Measurements from ENCODE around the gene TXNRD3. TPM values are rescaled to one million over a fixed set of nuclear protein-coding genes. Genes with fewer than 3 reads are reported as not detected.
A peak's percentile ranks its signal among the peaks of the same experiment; 100 is the strongest.

Gene TXNRD3
- total and polyA plus RNA-seq, 5 donors from 2014 or later, result 0.22 to 0.81 (median 0.66) TPM

DNA sequence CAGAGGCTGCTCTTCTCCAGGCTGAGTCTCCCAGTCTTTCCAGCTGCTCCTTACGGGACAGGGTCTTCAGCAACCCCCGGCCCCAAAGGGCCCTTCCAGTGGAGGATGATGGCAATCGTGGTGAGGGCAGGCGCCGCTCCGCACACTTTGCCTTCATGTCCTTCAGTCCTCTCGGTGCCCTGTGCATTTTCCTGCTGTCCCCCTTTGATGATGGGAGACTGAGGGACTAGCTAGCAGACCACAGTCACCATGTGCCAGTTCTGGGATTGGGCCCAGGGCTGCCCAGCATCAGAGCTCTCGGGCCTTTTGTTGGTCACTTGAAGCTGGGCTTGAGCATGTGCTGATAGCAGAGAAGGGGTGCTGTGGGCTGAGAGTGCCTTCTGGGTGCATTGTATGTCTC is 8.8 kb upstream of the TXNRD3 start:
- ATAC-seq (ENCODE audit: low read depth in 2 of 2), result no peak
- no peaks in the 10 kb centered on the region for H3K27me3 Mint-ChIP-seq
- no peaks in the 10 kb centered on the region for H3K4me1 Mint-ChIP-seq
- Histone ChIP-seq H3K9me3 (ENCODE audit: control insufficient read depth in 2 of 2, low read length in 2 of 2) (no peaks in the 10 kb centered on the region), H3K36me3 (ENCODE audit: control insufficient read depth, insufficient read depth, low read length) (no peaks in the 10 kb centered on the region), H3K27ac (ENCODE audit: insufficient read depth, low read length, poor library complexity, severe bottlenecking) (no peak overlapping the region), H3K27me3 (ENCODE audit: control insufficient read depth, insufficient read depth, low read length) (no peaks in the 10 kb centered on the region), H3K4me3 (ENCODE audit: low read depth, low read length) (no peak overlapping the region), H3K4me1 (ENCODE audit: control insufficient read depth, insufficient read depth, low read length, poor library complexity, severe bottlenecking) (no peaks in the 10 kb centered on the region)
- H3K36me3 Mint-ChIP-seq, result no peaks in the 10 kb centered on the region
- DNase-seq, result no peak
- no peak overlapping the region for H3K4me3 Mint-ChIP-seq
- no peak overlapping the region for H3K27ac Mint-ChIP-seq
- H3K9me3 Mint-ChIP-seq, result no peaks in the 10 kb centered on the region

- H3K4me3 Mint-ChIP-seq, result no peak overlapping the region
- H3K27me3 ChIP-seq (ENCODE audit: control insufficient read depth, insufficient read depth, low read length), result no peaks in the 10 kb centered on the region
- H3K27me3 Mint-ChIP-seq, result no peaks in the 10 kb centered on the region
- no peak overlapping the region for H3K27ac Mint-ChIP-seq
- no peaks in the 10 kb centered on the region for H3K9me3 ChIP-seq (ENCODE audit: control insufficient read depth in 2 of 2, low read length in 2 of 2)
- DNase-seq, result no peak
- no peaks in the 10 kb centered on the region for H3K36me3 ChIP-seq (ENCODE audit: control insufficient read depth, insufficient read depth, low read length)
- no peak for ATAC-seq (ENCODE audit: low read depth in 2 of 2)
- no peaks in the 10 kb centered on the region for H3K9me3 Mint-ChIP-seq
- H3K4me1 ChIP-seq (ENCODE audit: control insufficient read depth, insufficient read depth, low read length, poor library complexity, severe bottlenecking), result no peaks in the 10 kb centered on the region
- H3K4me3 ChIP-seq (ENCODE audit: low read depth, low read length), result no peak overlapping the region
- H3K4me1 Mint-ChIP-seq, result no peaks in the 10 kb centered on the region
- no peak overlapping the region for H3K27ac ChIP-seq (ENCODE audit: insufficient read depth, low read length, poor library complexity, severe bottlenecking)
- no peaks in the 10 kb centered on the region for H3K36me3 Mint-ChIP-seq
These were observed 8.3 kb upstream of the TXNRD3 start for GRCh38 chr3:126663257-126663656.

DNA sequence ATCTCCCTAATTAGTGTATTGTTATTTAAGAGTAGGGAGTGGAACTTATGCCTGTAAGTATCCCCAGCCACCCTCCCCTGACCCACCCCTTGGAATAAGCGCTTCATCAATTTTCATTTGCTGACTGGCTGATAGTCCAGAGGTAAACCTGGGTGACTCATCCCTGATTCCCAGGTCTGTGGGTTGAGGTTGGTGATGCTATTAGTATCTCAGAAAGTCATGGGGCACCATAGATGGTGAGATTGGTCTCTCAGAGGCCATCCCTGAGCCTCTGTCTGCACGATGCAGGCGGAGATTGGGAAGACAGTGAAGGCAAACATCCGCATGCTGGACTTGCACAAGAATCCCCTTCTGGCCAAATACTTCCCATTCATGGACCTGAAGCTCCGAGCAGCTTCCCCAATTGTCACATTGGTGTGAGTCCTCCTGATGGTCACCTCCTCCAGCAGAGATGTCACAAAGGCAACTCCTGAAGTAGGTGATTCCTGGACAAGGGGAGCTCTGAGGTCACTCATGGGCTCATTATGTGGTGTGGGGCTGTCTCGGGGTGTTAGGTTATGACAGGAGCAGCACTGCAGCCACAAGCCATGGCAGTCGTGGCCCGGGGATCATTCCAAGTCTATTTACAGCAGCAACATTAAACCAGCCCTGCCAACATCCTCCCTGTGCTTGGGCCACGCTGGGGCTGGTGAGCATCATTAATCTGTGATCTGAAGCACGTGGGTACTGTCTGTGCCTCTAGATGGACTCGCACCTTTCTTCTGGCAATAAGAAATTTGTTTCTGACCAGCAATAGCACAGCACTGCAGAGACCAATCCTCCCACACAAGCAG is 6.8 kb upstream of the TXNRD3 start:
- Histone ChIP-seq H3K27me3 (ENCODE audit: control insufficient read depth, insufficient read depth, low read length) (no peaks in the 10 kb centered on the region), H3K27ac (ENCODE audit: insufficient read depth, low read length, poor library complexity, severe bottlenecking) (no peak overlapping the region), H3K4me1 (ENCODE audit: control insufficient read depth, insufficient read depth, low read length, poor library complexity, severe bottlenecking) (no peaks in the 10 kb centered on the region), H3K4me3 (ENCODE audit: low read depth, low read length) (no peak overlapping the region), H3K36me3 (ENCODE audit: control insufficient read depth, insufficient read depth, low read length) (no peaks in the 10 kb centered on the region), H3K9me3 (ENCODE audit: control insufficient read depth in 2 of 2, low read length in 2 of 2) (no peaks in the 10 kb centered on the region)
- H3K27ac Mint-ChIP-seq, result no peak overlapping the region
- no peak for ATAC-seq (ENCODE audit: low read depth in 2 of 2)
- H3K27me3 Mint-ChIP-seq, result peaks cover 4% of the 10 kb centered on the region
- no peaks in the 10 kb centered on the region for H3K36me3 Mint-ChIP-seq
- H3K4me1 Mint-ChIP-seq, result no peaks in the 10 kb centered on the region
- no peak overlapping the region for H3K4me3 Mint-ChIP-seq
- no peak for DNase-seq
- no peaks in the 10 kb centered on the region for H3K9me3 Mint-ChIP-seq

DNA sequence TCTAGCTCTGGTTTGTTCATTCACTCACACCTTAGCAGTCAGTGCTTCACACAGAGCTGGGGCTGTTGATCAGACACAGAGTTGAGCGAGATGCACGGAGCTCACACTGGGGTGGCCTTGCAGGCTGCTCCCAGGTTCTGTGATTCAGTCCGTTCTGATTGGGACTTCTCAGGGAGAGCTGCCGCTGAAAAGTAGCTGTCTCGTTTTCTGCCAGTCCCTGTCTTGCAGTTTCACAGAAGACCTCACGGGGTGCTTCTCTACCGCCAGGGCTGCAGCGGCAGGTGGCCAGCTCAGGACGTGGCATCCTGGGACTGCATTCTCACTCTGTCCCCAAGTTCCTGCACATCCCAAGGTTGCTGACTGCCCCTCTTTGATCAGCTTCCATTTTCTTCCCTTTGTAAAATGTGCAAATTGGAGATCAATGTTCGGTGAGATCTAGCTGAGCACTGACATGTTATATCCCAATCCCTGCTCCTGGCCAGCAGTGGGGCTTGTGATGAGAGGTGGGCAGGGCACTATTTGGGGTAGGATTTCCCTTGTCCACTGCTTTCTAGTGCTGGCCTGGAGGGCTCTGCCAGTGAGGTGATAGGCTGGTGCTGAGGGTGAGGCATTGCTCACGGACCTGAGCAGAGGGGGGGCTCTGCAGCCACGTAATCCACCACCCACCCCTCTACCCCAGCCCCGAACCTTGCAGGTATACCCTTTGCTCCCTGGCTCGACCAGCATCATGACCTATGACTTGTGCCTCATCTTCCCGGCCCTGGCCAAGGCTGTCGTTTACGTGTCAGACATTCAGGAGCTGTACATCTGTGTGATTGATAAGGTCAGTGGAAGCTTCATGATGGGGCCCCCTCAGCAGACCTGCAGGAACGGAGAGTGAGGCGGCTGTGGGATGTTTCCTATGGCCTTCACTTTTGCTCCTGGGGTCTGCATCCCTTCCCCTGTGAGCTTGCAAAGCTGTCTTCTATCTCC is 5.3 kb upstream of the TXNRD3 start:
- no peaks in the 10 kb centered on the region for H3K9me3 ChIP-seq (ENCODE audit: control insufficient read depth in 2 of 2, low read length in 2 of 2)
- H3K4me1 Mint-ChIP-seq, result peaks cover 0 to under 1% (median 0%) of the 10 kb centered on the region in 4 donors
- ATAC-seq (ENCODE audit: low read depth in 2 of 2) (no peak), DNase-seq (no peak)
- no peaks in the 10 kb centered on the region for H3K9me3 Mint-ChIP-seq
- no peak overlapping the region for H3K27ac Mint-ChIP-seq
- H3K36me3 Mint-ChIP-seq, result no peaks in the 10 kb centered on the region
- peaks cover under 1% of the 10 kb centered on the region for H3K4me1 ChIP-seq (ENCODE audit: control insufficient read depth, insufficient read depth, low read length, poor library complexity, severe bottlenecking)
- no peak overlapping the region for H3K27ac ChIP-seq (ENCODE audit: insufficient read depth, low read length, poor library complexity, severe bottlenecking)
- no peak overlapping the region for H3K4me3 ChIP-seq (ENCODE audit: low read depth, low read length)
- H3K4me3 Mint-ChIP-seq, result no peak overlapping the region
- H3K27me3 ChIP-seq (ENCODE audit: control insufficient read depth, insufficient read depth, low read length), result peaks cover 3% of the 10 kb centered on the region
- no peaks in the 10 kb centered on the region for H3K36me3 ChIP-seq (ENCODE audit: control insufficient read depth, insufficient read depth, low read length)
- H3K27me3 Mint-ChIP-seq, result peaks cover 9% of the 10 kb centered on the region

GRCh38 chr3:126658584-126658983 is 3.7 kb upstream of the TXNRD3 start:
- Histone ChIP-seq H3K36me3 (ENCODE audit: control insufficient read depth, insufficient read depth, low read length) (no peaks in the 10 kb centered on the region), H3K27ac (ENCODE audit: insufficient read depth, low read length, poor library complexity, severe bottlenecking) (no peak overlapping the region), H3K27me3 (ENCODE audit: control insufficient read depth, insufficient read depth, low read length) (peaks cover 5% of the 10 kb centered on the region), H3K4me1 (ENCODE audit: control insufficient read depth, insufficient read depth, low read length, poor library complexity, severe bottlenecking) (peaks cover 4% of the 10 kb centered on the region), H3K9me3 (ENCODE audit: control insufficient read depth in 2 of 2, low read length in 2 of 2) (no peaks in the 10 kb centered on the region), H3K4me3 (ENCODE audit: low read depth, low read length) (no peak overlapping the region)
- Mint-ChIP-seq H3K4me1 (peaks cover 0 to 8% (median 0%) of the 10 kb centered on the region in 4 donors), H3K27me3 (peaks cover 14% of the 10 kb centered on the region), H3K4me3 (no peak overlapping the region), H3K27ac (no peak overlapping the region), H3K9me3 (no peaks in the 10 kb centered on the region), H3K36me3 (no peaks in the 10 kb centered on the region)
- no peak for DNase-seq
- ATAC-seq (ENCODE audit: low read depth in 2 of 2), result no peak

DNA sequence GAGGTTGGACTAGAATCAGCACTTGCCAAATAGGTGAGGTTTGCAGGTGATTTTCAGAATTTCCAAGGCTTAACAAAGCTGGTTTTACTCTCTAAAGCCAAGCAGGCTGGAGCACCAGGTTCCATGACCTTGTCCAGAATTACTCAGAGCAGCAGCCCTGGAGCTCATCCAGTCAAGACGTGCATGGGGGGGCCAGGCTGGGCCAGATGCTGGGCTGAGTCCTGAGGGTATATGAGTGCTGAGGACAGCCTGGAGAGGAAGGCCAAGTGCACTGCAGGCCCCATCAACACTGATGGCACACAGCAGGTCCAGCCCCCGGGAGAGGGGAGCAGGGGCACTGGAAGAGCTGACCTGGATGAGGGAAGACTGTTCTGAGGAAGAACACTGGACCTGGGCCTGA is 3.0 kb upstream of the TXNRD3 start:
- Histone ChIP-seq H3K36me3 (ENCODE audit: control insufficient read depth, insufficient read depth, low read length) (no peaks in the 10 kb centered on the region), H3K4me3 (ENCODE audit: low read depth, low read length) (no peak overlapping the region), H3K27ac (ENCODE audit: insufficient read depth, low read length, poor library complexity, severe bottlenecking) (no peak overlapping the region), H3K27me3 (ENCODE audit: control insufficient read depth, insufficient read depth, low read length) (peaks cover 11% of the 10 kb centered on the region), H3K4me1 (ENCODE audit: control insufficient read depth, insufficient read depth, low read length, poor library complexity, severe bottlenecking) (peaks cover 4% of the 10 kb centered on the region), H3K9me3 (ENCODE audit: control insufficient read depth in 2 of 2, low read length in 2 of 2) (no peaks in the 10 kb centered on the region)
- ATAC-seq (ENCODE audit: low read depth in 2 of 2), result no peak
- no peaks in the 10 kb centered on the region for H3K36me3 Mint-ChIP-seq
- H3K4me1 Mint-ChIP-seq, result peaks cover 0 to 8% (median 0%) of the 10 kb centered on the region in 4 donors
- H3K27me3 Mint-ChIP-seq, result peaks cover 21% of the 10 kb centered on the region
- H3K4me3 Mint-ChIP-seq, result no peak overlapping the region
- no peak for DNase-seq
- H3K27ac Mint-ChIP-seq, result no peak overlapping the region
- H3K9me3 Mint-ChIP-seq, result peaks cover 0 to 2% (median 0%) of the 10 kb centered on the region in 7 donors

GRCh38 chr3:126656371-126657134 is 1.6 kb upstream of the TXNRD3 start:
- DNase-seq, result no peak
- Mint-ChIP-seq H3K4me1 (peaks cover 0 to 8% (median 0%) of the 10 kb centered on the region in 4 donors), H3K4me3 (peak overlapping the region in 1 of 4 donors; percentile 46), H3K36me3 (no peaks in the 10 kb centered on the region), H3K27ac (no peak overlapping the region), H3K27me3 (peaks cover 22% of the 10 kb centered on the region), H3K9me3 (peaks cover 0 to 2% (median 0%) of the 10 kb centered on the region in 7 donors)
- H3K4me1 ChIP-seq (ENCODE audit: control insufficient read depth, insufficient read depth, low read length, poor library complexity, severe bottlenecking), result peaks cover 4% of the 10 kb centered on the region
- no peaks in the 10 kb centered on the region for H3K36me3 ChIP-seq (ENCODE audit: control insufficient read depth, insufficient read depth, low read length)
- H3K4me3 ChIP-seq (ENCODE audit: low read depth, low read length), result no peak overlapping the region
- peaks cover 18% of the 10 kb centered on the region for H3K27me3 ChIP-seq (ENCODE audit: control insufficient read depth, insufficient read depth, low read length)
- H3K9me3 ChIP-seq (ENCODE audit: control insufficient read depth in 2 of 2, low read length in 2 of 2), result no peaks in the 10 kb centered on the region
- ATAC-seq (ENCODE audit: low read depth in 2 of 2), result no peak
- no peak overlapping the region for H3K27ac ChIP-seq (ENCODE audit: insufficient read depth, low read length, poor library complexity, severe bottlenecking)
